ENCODE data around the gene NELFCD.

DNA sequence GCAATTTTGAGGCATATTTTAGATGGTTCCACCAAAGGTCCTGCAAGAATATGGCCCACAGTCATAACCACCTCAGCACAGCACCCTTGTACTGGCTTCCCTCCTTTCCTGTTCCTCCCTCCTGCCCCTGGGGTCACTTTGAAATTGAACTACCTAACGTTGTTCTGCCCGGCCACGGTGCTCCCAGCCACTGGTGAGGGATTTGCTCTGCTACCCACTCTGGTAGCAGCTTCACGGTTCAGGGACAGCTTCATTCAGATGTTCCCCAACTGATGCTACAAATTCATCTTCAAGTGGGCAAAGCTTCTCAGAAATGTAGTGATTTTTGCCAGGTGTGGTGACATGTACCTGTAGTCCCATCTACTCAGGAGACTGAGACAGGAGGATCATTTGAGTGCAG lies 7.9 kb upstream of the NELFCD start:
- TF ChIP-seq, protein P1, sequence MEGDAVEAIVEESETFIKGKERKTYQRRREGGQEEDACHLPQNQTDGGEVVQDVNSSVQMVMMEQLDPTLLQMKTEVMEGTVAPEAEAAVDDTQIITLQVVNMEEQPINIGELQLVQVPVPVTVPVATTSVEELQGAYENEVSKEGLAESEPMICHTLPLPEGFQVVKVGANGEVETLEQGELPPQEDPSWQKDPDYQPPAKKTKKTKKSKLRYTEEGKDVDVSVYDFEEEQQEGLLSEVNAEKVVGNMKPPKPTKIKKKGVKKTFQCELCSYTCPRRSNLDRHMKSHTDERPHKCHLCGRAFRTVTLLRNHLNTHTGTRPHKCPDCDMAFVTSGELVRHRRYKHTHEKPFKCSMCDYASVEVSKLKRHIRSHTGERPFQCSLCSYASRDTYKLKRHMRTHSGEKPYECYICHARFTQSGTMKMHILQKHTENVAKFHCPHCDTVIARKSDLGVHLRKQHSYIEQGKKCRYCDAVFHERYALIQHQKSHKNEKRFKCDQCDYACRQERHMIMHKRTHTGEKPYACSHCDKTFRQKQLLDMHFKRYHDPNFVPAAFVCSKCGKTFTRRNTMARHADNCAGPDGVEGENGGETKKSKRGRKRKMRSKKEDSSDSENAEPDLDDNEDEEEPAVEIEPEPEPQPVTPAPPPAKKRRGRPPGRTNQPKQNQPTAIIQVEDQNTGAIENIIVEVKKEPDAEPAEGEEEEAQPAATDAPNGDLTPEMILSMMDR (conservative IDR thresholded peaks at IDR 0.05 in 1 of 2, IDR thresholded peaks at IDR 0.05 in 1 of 2; ENCODE audit: low read depth in 1 of 2, low read length in 2 of 2) = no peak
- TF ChIP-seq EZH2 (IDR thresholded peaks at IDR 0.05; ENCODE audit: low read length, missing control alignments) = no peak

Data from fibroblast of lung (primary cell).